ENCODE measurements around the gene MAPK1.
"Not testable (repeated sequence)": the region's sequence is repeated elsewhere in the genome, so short reads cannot be mapped to it uniquely, and the experiment has no call there.

MAPK1 gene

DNA sequence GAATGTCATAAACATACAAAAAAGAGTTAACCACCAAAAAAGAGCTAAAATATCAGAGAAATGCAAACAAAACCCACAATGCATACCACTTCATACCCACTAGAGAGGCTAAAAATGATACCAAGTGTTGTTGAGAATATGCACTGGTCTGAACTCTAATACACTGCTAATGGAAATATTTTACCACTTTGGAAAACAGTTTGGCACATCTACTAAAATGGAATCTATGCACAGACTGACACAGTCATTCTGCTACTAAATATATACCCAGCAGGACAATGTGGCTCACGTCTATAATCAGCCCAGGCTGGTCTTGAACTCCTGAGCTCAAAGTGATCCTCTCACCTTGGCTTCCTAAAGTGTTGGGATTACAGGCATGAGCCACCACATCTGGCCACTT is 18.0 kb downstream of the MAPK1 start:
- H3K9me2 ChIP-seq (replicated peaks; ENCODE audit: insufficient read depth, low read length), result no peaks in the 10 kb centered on the region
- no peak overlapping the region for H3K9ac ChIP-seq (ENCODE audit: low read length)
- H3K4me2 ChIP-seq (ENCODE audit: low read depth, low read length), result no peak overlapping the region
- H3K27me3 ChIP-seq (replicated peaks; ENCODE audit: insufficient read depth, low read length), result no peaks in the 10 kb centered on the region
- H3K9me3 ChIP-seq (replicated peaks; ENCODE audit: insufficient read depth, low read length), result no peaks in the 10 kb centered on the region
- H3K4me3 ChIP-seq (ENCODE audit: low read length), result no peak overlapping the region
- no peak overlapping the region for H2AFZ ChIP-seq (ENCODE audit: low read length)
- H4K20me1 ChIP-seq (ENCODE audit: insufficient read depth, low read length), result peaks cover 17% of the 10 kb centered on the region; the same call in 1 of the 2 replicates
- DNase-seq, result no peak
- no peak for TF ChIP-seq EZH2 (optimal IDR thresholded peaks at IDR 0.05; ENCODE audit: low read depth, low read length)
- TF ChIP-seq EZH2phosphoT487 (IDR thresholded peaks at IDR 0.05; ENCODE audit: low read length), result no peak
- TF ChIP-seq, protein P1, sequence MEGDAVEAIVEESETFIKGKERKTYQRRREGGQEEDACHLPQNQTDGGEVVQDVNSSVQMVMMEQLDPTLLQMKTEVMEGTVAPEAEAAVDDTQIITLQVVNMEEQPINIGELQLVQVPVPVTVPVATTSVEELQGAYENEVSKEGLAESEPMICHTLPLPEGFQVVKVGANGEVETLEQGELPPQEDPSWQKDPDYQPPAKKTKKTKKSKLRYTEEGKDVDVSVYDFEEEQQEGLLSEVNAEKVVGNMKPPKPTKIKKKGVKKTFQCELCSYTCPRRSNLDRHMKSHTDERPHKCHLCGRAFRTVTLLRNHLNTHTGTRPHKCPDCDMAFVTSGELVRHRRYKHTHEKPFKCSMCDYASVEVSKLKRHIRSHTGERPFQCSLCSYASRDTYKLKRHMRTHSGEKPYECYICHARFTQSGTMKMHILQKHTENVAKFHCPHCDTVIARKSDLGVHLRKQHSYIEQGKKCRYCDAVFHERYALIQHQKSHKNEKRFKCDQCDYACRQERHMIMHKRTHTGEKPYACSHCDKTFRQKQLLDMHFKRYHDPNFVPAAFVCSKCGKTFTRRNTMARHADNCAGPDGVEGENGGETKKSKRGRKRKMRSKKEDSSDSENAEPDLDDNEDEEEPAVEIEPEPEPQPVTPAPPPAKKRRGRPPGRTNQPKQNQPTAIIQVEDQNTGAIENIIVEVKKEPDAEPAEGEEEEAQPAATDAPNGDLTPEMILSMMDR (IDR thresholded peaks at IDR 0.05; ENCODE audit: low read length), result no peak
- H3K79me2 ChIP-seq (ENCODE audit: low read length), result peaks cover 88% of the 10 kb centered on the region
- no peaks in the 10 kb centered on the region for H3F3A ChIP-seq (ENCODE audit: insufficient read depth, low read length)
- no peak overlapping the region for H3K27ac ChIP-seq (ENCODE audit: low read length)
- no peaks in the 10 kb centered on the region for H3K4me1 ChIP-seq (ENCODE audit: low read length)
- no peaks in the 10 kb centered on the region for H3K36me3 ChIP-seq (replicated peaks; ENCODE audit: insufficient read depth, low read length)

DNA sequence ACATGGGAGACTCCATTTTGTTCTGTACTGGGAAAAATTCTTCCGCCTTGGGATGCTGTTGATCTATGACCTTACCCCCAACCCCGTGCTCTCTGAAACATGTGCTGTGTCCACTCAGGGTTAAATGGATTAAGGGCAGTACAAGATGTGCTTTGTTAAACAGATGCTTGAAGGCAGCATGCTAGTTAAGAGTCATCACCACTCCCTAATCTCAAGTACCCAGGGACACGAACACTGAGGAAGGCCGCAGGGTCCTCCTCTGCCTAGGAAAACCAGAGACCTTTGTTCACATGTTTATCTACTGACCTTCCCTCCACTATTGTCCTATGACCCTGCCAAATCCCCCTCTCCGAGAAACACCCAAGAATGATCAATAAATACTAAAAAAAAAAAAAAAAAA is 19.4 kb downstream of the MAPK1 start:
- not testable (repeated sequence) for H3K27ac ChIP-seq (ENCODE audit: low read length); H3K9me3 ChIP-seq (replicated peaks; ENCODE audit: insufficient read depth, low read length); H3K4me2 ChIP-seq (ENCODE audit: low read depth, low read length); H3K4me3 ChIP-seq (ENCODE audit: low read length); H3F3A ChIP-seq (ENCODE audit: insufficient read depth, low read length); H3K4me1 ChIP-seq (ENCODE audit: low read length); H2AFZ ChIP-seq (ENCODE audit: low read length); H3K27me3 ChIP-seq (replicated peaks; ENCODE audit: insufficient read depth, low read length); H3K9me2 ChIP-seq (replicated peaks; ENCODE audit: insufficient read depth, low read length); H3K9ac ChIP-seq (ENCODE audit: low read length); H3K36me3 ChIP-seq (replicated peaks; ENCODE audit: insufficient read depth, low read length); DNase-seq
- Histone ChIP-seq H4K20me1 (ENCODE audit: insufficient read depth, low read length) (peaks cover 17% of the 10 kb centered on the region; the same call in 1 of the 2 replicates), H3K79me2 (ENCODE audit: low read length) (peaks cover 88% of the 10 kb centered on the region)

- no peak overlapping the region for H3K9ac ChIP-seq (ENCODE audit: low read length)
- no peak overlapping the region for H3K4me2 ChIP-seq (ENCODE audit: low read depth, low read length)
- no peak overlapping the region for H3K27ac ChIP-seq (ENCODE audit: low read length)
- no peaks in the 10 kb centered on the region for H3K27me3 ChIP-seq (replicated peaks; ENCODE audit: insufficient read depth, low read length)
- TF ChIP-seq EZH2phosphoT487 (IDR thresholded peaks at IDR 0.05; ENCODE audit: low read length), result no peak
- no peak overlapping the region for H2AFZ ChIP-seq (ENCODE audit: low read length)
- DNase-seq, result no peak
- no peaks in the 10 kb centered on the region for H3K9me2 ChIP-seq (replicated peaks; ENCODE audit: insufficient read depth, low read length)
- no peak overlapping the region for H3K4me3 ChIP-seq (ENCODE audit: low read length)
- no peaks in the 10 kb centered on the region for H3K9me3 ChIP-seq (replicated peaks; ENCODE audit: insufficient read depth, low read length)
- no peaks in the 10 kb centered on the region for H3K36me3 ChIP-seq (replicated peaks; ENCODE audit: insufficient read depth, low read length)
- H3F3A ChIP-seq (ENCODE audit: insufficient read depth, low read length), result no peaks in the 10 kb centered on the region
- peaks cover 11% of the 10 kb centered on the region; the same call in 1 of the 2 replicates for H4K20me1 ChIP-seq (ENCODE audit: insufficient read depth, low read length)
- no peaks in the 10 kb centered on the region for H3K4me1 ChIP-seq (ENCODE audit: low read length)
- peaks cover 82% of the 10 kb centered on the region for H3K79me2 ChIP-seq (ENCODE audit: low read length)
These were observed 21.6 kb downstream of the MAPK1 start for GRCh38 chr22:21845558-21846453.

- no peak for DNase-seq
- TF ChIP-seq, protein P1 (IDR thresholded peaks at IDR 0.05; ENCODE audit: low read length), result no peak
- TF ChIP-seq EZH2 (optimal IDR thresholded peaks at IDR 0.05; ENCODE audit: low read depth, low read length) (no peak), EZH2phosphoT487 (IDR thresholded peaks at IDR 0.05; ENCODE audit: low read length) (no peak)
- Histone ChIP-seq H3K4me3 (ENCODE audit: low read length) (no peak overlapping the region), H3K9me2 (replicated peaks; ENCODE audit: insufficient read depth, low read length) (no peaks in the 10 kb centered on the region), H3K36me3 (replicated peaks; ENCODE audit: insufficient read depth, low read length) (no peaks in the 10 kb centered on the region), H3K9me3 (replicated peaks; ENCODE audit: insufficient read depth, low read length) (no peaks in the 10 kb centered on the region), H3K9ac (ENCODE audit: low read length) (no peak overlapping the region), H3F3A (ENCODE audit: insufficient read depth, low read length) (no peaks in the 10 kb centered on the region), H3K27me3 (replicated peaks; ENCODE audit: insufficient read depth, low read length) (no peaks in the 10 kb centered on the region), H3K79me2 (ENCODE audit: low read length) (peaks cover 77% of the 10 kb centered on the region), H3K4me1 (ENCODE audit: low read length) (no peaks in the 10 kb centered on the region), H3K27ac (ENCODE audit: low read length) (no peak overlapping the region), H4K20me1 (ENCODE audit: insufficient read depth, low read length) (peaks cover 7% of the 10 kb centered on the region), H3K4me2 (ENCODE audit: low read depth, low read length) (no peak overlapping the region), H2AFZ (ENCODE audit: low read length) (no peak overlapping the region)
These were observed 24.5 kb downstream of the MAPK1 start for GRCh38 chr22:21842946-21843345.

All from MM.1S (cell line).